Activated T-cell treated with anti-CD3 and anti-CD28 coated beads for 1 hour (primary cell): ENCODE data around the gene CHDH.

Experiments used
- DNase-seq: peaks from one replicate; pipeline ENCODE4 v3.0.0-alpha.2; 2020; ENCODE audit warnings: low read depth

The CHDH gene

DNA sequence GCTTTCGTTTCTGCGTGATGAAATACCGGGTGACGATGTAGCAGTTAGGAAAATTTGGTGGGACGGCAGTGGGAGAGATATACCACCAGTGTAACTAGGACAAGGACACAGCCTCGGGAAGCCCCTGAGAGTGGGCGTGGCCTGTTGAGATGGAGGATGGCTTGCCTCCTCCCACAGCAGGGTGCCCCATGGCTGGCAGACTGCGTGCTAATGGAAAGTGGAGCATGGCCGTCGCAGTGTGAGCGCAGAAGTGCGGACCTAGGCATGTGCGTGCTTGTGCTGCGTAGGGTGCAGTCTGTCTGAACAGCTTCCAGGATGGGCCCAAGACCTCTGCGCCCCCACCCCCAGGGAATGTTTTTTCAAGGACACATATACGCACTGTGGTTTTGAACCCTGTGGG, 56.8 kb downstream of the CHDH start:
- no peak for DNase-seq

DNA sequence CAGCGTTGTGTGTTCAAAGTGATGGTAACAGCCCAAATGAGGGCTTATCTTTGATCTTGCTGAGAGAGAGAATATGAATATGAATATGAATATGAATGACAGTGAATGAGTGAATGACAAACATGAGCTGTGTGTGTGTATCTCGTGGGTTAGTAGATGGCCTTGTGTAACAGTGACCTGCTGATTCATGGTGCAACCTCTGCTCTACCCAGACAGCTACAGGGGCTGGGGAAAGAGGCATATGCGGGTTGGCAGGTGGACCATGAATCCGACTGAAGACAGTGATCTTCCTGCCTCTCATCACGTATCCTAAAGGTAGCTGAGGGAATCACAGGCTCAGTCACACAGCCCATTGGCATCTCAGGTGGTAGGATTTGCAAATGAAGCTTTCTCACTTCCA, 58.2 kb downstream of the CHDH start:
- DNase-seq: no peak

DNA sequence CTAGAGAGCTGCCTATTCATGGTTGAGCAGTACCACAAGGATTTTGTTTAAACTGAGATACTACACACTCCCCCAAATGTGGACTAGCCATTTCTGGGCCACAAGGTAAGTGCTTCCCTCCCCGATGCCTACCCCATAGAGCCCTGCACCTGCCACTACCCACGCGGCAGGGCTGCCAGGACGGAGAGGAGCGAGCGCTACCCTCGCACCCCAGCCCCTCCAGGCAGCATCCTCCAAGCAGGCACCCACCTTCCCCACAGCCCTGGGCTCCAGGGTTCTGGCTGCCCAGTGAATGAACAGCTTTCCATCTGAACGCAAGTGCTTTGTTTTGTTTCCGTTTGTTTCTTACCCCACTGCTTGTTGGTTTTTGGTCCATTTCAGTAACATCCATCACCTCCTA, 59.2 kb downstream of the CHDH start:
- DNase-seq: no peak

- no peak for DNase-seq
These were observed 65.4 kb downstream of the CHDH start for GRCh38 chr3:53780806-53781205.

GRCh38 chr3:53780171-53780570, 66.0 kb downstream of the CHDH start:
- no peak for DNase-seq

- DNase-seq: no peak
These were observed 68.1 kb downstream of the CHDH start for GRCh38 chr3:53778153-53778552.

- no peak for DNase-seq
These were observed 68.8 kb downstream of the CHDH start for GRCh38 chr3:53777468-53777867.

GRCh38 chr3:53776494-53777101, 69.6 kb downstream of the CHDH start:
- no peak for DNase-seq

DNA sequence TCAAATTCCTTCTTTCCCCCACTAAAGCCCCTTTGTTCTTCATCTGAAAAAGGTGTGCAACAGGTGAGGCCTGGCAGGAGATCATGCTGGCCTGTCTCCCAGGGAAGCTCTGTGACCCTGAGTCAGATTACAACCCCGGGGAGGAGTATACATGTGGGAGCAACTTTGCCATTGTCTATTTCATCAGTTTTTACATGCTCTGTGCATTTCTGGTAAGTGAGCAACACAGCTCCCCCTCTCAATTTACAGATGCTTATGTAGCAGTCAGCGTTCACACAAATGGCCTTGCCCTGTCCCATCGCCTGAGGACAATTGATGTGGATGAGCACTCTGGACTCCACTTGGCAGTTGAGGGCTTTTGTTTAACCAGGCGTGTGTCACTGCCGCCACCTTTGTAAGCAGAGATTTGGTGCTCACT, 70.4 kb downstream of the CHDH start:
- no peak for DNase-seq

GRCh38 chr3:53775018-53775417, 71.2 kb downstream of the CHDH start:
- DNase-seq: no peak

DNA sequence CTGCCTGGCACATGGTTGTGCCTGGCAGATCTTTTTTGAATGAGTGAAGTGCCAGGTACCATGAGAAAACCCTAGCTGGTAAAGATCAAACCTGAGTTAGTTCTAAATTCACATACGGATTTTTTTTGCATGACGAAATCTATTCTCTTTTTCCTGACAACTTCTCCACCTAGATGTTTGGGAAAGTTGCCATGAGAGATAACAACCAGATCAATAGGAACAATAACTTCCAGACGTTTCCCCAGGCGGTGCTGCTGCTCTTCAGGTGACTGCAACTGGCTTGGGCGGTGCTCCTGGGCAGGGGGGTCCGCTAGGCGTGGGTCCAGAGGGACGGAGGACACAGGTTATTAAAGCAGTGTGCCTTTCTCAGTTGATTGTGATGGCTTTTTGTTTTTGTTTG, 71.8 kb downstream of the CHDH start:
- no peak for DNase-seq

DNA sequence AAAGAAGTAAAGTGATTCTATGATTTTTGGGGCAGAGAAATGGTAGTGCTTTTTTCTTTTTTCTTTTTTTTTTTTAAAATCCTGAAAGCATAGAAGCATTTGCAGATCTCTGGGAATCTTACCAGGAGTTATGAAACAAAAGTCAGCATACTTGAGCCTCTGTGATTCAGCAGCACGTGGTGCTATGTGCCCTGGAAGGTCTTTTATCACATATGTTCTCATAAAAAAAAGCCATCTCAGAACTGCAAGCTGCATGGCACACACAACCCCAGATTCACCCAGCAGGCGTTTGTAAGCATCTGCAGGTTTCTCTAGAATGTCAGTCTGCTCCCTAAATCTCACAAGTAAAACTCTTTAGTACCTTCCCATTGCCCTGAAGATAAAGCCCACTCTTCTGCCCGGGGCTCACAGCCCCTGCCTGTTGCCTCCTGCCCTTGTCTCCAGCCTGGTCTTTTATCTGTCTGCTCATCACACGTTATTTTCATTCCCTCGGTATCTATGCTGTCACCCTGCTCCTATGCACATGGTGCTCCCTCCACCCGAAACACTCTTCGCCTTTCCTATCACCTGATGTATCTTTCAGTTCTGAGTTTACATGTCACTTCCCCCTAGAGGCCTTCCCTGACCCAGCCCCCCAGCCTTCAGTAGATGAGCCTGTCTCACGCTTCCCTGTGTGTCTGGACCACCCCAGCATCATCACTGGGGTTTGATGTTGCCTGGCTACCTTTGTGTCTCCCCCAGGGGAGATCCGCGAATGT, 72.4 kb downstream of the CHDH start:
- no peak for DNase-seq

DNA sequence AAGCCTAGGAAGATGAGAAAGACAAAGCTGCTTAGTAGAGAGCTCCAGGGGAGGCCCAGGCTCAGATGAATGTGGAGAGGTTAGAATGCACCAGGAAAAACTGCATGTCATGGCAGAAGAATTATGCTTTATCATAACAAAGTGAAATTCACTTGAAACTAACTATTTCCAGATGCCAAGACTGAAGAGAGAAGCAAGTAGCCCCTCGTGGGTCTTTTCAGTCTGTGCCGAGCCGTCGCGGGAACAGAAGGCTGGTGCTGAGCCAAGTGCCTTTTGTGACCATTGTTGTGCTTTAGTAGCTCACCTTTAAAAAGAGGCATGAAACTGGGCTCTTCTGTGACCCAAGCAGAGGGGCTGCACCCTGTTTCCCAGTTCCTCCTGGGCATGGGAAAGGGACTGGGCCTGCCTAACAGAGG, 73.2 kb downstream of the CHDH start:
- no peak for DNase-seq

DNA sequence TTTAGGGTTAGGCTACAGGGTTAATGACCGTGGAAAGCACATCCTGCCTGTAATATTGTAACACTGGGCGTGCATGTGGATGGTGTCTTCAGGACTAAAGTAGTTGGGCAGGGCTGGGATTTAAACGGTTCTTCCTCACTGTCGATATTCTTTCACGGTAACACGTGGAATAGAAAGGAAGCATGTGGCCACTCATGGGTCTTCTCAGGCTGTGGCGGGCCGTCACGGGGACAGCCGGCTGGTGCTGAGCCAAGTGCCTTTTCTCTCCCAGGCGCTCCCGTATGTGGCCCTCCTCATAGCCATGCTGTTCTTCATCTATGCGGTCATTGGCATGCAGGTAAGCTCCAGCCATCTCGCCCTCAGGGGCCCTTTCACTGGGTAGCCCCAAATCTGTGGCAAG, 73.7 kb downstream of the CHDH start:
- no peak for DNase-seq

DNA sequence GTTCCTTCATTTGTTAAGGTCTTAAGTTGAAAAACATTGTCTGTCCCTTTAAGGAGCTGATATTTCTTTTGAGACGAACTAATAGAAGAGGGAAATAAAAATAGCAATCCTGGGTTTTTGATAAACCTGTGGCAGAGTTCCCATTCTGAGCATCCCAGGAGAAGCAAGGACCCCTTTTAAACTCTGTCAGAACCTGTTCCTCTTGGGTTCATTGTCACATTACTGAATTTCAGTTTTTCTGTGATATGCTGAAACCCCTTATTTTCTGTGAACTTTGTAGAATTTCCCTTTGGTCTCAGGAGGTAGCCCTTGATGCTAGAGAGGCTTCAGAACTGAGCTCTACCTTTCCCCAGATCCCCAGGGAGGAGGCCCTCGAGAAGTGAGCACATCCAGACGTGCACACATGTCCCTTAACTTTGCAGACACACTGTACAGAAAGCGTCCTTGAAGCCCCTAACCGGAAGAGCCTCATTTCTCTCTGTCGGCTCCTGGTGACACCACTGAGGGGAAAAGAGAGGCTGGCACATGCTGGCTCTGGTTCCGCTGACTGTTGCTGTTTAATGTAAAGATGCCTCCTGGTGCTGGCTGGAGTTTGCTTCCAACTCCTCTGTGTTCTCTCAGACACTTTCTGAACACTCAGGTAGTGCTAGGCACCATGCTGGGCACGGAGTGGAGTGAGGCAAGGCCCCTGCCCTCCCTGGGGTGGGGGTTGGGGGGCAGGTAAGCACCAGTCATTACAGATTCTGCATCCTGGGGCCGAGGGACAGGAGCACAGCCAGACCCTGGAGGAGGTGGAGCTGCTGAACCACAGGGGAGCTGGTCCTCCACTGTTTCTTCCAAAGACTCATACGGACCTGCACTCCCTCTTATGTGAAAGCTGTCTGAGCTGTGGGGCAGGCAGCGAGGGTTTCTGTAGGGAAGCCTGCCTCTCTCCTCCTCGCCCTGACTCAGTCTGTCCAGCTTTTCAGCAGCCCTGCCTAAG, 77.5 kb downstream of the CHDH start:
- no peak for DNase-seq

- no peak for DNase-seq
These were observed 79.5 kb downstream of the CHDH start for GRCh38 chr3:53766706-53767105.

- DNase-seq: no peak
These were observed 80.5 kb downstream of the CHDH start for GRCh38 chr3:53765753-53766152.

GRCh38 chr3:53764026-53764775, 82.0 kb downstream of the CHDH start:
- no peak for DNase-seq

- no peak for DNase-seq
These were observed 82.9 kb downstream of the CHDH start for GRCh38 chr3:53763353-53763752.
